ENCODE results near the gene MS4A18.
"Not testable (repeated sequence)": the region's sequence is repeated elsewhere in the genome, so short reads cannot be mapped to it uniquely, and the experiment has no call there.

Gene MS4A18

DNA sequence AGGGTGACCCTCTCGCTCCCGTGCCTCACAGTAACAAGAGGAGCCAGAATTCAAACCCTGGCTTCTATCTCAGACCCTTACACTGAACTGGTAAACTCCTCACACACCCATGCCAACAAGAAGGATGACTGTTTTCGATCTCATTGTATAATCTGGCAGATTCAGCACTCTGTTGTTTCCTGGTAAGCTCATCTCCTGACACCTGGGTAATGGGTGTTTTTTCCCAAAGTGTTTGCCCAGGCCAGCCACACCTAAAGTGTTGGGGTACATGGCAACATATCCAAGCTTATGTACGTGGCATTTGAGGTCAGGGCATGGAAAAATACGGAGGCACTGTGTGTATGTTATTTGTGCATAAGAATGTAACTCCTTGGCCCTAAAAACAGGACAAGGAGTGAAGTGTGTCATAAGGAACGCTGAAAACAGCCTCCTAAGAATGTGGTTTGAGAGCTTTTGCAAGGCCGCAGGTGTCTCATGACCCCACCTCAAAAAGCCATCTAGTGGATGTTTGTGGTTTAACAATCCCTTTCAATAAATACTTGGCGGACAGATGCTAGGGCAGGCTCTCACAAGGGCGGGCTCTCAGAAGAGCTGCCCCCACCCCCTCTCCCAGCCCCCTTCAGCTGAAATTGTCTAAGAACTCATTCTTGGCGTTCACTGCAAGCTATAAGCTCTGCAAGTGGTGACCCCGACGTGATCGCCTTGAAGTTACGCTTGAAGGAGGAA, 31.9 kb downstream of the MS4A18 start, which contains the start of gene MS4A15:
Gene MS4A15, plus strand, starts transcription at position 561 of the 726 bp plus-strand sequence. CDS start 6,867 bp downstream, outside the sequence.
- Histone ChIP-seq H3K27me3 (peaks cover 0 to 4% of the 10 kb centered on the region in 2 donors), H3K9me3 (peaks cover 0 to 4% (median 0%) of the 10 kb centered on the region in 3 donors), H3K4me3 (no peak within 1 kb of the TSS), H3K27ac (no peak within 1 kb of the TSS), H3K4me1 (no peaks in the 10 kb centered on the region), H3K36me3 (no peaks in the 10 kb centered on the region)
- TF ChIP-seq, protein P1, sequence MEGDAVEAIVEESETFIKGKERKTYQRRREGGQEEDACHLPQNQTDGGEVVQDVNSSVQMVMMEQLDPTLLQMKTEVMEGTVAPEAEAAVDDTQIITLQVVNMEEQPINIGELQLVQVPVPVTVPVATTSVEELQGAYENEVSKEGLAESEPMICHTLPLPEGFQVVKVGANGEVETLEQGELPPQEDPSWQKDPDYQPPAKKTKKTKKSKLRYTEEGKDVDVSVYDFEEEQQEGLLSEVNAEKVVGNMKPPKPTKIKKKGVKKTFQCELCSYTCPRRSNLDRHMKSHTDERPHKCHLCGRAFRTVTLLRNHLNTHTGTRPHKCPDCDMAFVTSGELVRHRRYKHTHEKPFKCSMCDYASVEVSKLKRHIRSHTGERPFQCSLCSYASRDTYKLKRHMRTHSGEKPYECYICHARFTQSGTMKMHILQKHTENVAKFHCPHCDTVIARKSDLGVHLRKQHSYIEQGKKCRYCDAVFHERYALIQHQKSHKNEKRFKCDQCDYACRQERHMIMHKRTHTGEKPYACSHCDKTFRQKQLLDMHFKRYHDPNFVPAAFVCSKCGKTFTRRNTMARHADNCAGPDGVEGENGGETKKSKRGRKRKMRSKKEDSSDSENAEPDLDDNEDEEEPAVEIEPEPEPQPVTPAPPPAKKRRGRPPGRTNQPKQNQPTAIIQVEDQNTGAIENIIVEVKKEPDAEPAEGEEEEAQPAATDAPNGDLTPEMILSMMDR (IDR thresholded peaks at IDR 0.05) = no peak
- intact Hi-C loops (cut with DNase I; ENCODE audit: low total_unique reads) = no loop called here
- DNase-seq = peak in 1 of 2 donors; percentile 1

DNA sequence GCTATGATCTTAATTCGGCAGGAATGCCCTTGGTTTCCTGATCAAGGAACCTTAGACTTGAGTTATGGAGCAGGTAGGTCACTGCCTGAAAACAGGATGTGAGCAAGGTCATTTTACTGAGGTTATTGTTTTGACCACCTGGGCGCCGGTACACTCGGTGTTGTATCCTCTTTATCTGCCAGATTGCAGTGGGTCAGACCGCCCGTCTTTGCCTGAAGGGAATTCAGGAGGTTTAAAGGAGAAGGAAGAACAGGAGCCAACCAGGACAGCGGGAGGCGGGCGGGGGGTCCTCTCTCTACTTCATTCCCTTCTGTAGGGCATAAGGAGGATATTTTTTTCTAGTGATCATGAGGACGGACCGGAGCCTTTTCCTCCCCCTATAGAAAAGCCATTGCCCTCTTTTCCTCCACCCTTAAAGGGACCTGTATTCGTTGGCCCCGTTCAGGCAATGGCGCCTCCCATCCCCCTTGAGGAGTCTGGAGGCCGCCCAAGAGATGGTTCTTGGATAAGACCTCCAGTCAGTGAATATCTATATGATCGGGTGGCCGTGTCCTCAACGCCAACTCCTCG, 32.8 kb downstream of the MS4A18 start:
- no peaks in the 10 kb centered on the region for H3K4me1 ChIP-seq
- H3K4me3 ChIP-seq = no peak overlapping the region
- no peak overlapping the region for H3K27ac ChIP-seq
- H3K36me3 ChIP-seq = no peaks in the 10 kb centered on the region
- TF ChIP-seq, protein P1 (IDR thresholded peaks at IDR 0.05) = no peak
- intact Hi-C loops (cut with DNase I; ENCODE audit: low total_unique reads) = no loop called here
- peaks cover 0 to 4% (median 0%) of the 10 kb centered on the region in 3 donors for H3K9me3 ChIP-seq
- H3K27me3 ChIP-seq = peaks cover 0 to 3% of the 10 kb centered on the region in 2 donors
- peak in 1 of 2 donors; percentile 48 for DNase-seq

DNA sequence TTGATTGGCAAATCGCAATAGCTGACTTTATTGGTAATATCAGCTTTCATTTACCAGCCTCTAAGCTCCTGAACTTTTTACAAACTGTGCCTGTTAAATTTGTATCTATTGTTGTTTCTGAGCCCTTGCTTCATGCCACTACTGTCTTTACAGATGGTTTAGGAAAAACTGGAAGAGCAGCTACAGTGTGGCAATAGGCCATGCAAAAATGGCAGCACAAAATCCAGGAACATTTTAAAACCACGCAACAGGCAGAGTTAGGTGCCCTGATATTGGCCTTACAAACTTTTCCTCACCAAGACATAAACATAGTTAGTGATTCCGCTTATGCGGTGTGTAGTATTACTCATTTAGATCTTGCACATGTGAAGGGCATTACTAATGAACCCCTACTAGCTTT, 34.2 kb downstream of the MS4A18 start:
- H3K36me3 ChIP-seq; H3K27ac ChIP-seq; DNase-seq; intact Hi-C loops (cut with DNase I; ENCODE audit: low total_unique reads); H3K27me3 ChIP-seq; H3K4me1 ChIP-seq; H3K9me3 ChIP-seq; H3K4me3 ChIP-seq: not testable (repeated sequence)

DNA sequence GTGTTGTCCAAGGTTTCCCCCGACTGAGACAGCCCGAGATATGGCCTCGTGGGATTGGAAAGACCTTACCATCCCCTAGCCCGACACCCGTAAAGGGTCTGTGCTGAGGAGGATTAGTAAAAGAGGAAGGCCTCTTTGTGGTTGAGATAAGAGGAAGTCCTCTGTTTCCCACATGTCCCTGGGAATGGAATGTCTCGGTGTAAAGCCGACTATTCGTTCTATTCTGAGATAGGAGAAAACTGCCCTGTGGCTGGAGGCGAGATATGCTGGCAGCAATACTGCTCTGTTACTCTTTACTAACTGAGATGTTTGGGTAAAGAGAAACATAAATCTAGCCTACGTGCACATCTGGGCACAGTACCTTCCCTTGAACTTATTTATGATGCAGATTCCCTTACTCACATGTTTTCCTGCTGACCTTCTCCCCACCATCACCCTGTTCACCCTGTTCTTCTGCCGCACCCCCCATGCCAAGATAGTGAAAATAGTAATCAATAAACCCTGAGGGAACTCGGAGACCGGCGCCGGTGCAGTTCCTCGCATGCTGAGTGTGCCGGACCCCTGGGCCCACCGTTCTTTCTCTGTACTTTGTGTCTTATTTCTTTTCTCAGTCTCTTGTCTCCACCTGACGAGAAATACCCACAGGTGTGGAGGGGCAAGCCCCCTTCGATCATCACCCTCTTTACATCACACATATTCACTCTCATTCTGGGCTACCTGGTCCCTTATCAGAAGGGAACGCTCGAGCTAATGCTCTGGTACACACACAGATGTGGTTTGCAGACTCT, 35.1 kb downstream of the MS4A18 start:
- H3K4me3 ChIP-seq; intact Hi-C loops (cut with DNase I; ENCODE audit: low total_unique reads); H3K27me3 ChIP-seq; H3K9me3 ChIP-seq; H3K4me1 ChIP-seq; H3K27ac ChIP-seq; H3K36me3 ChIP-seq: not testable (repeated sequence)
- peak; percentile 18 to 37 for DNase-seq

DNA sequence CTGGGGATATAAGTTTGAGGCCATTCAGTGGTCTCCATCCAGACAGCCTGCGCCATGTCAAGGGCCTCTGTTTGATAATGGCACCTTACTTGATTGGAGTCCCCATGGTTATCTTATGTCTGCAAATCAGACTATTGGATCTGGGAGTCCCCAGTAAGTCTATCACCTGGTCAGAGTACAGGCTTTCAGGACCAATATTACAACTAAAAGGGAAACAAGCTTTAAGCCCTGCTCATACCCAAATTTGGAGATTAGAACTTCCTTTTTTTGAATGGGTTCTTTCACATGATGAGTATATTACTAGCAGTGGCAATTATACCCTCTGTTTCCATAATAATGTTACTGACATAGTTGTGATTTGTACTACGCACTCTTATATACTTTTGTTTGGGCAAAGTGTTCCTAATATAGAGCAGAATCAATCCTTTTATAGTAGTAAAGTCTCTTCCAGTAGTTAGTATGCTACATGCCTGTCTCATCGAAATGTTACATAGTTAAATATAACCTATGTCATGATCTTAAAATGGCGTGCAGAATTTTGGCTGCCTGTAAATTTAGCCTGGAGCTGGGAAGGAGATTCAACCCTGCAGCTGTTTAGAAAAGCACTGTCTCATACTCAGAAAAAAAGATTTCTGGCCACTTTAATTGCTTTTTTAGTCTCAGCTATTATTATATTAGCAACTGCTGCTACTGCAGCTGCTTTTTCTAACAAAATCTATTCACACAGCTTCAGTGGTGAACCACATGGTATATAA, 37.1 kb downstream of the MS4A18 start:
- Histone ChIP-seq H3K9me3 (peaks cover 0 to 2% (median 0%) of the 10 kb centered on the region in 3 donors), H3K36me3 (no peaks in the 10 kb centered on the region), H3K4me1 (no peaks in the 10 kb centered on the region), H3K27ac (no peak overlapping the region), H3K27me3 (peaks cover 0 to 23% of the 10 kb centered on the region in 2 donors), H3K4me3 (no peak overlapping the region)
- TF ChIP-seq, protein P1 (IDR thresholded peaks at IDR 0.05) = no peak
- DNase-seq = peak in 1 of 2 donors; percentile 9
- intact Hi-C loops (cut with DNase I; ENCODE audit: low total_unique reads) = no loop called here
